NCI-H1105 (cell line): ENCODE data around the gene THBS2.
"Not testable (repeated sequence)": the region's sequence is repeated elsewhere in the genome, so short reads cannot be mapped to it uniquely, and the experiment has no call there.

Source experiments
- DNase-seq: peaks from one replicate; lab custom pipeline; 2025; lab: John Stamatoyannopoulos, UW

Gene THBS2

GRCh38 chr6:169208011-169208410 lies 45.6 kb downstream of the THBS2 start:
- DNase-seq = no peak

- DNase-seq = no peak
These were observed 46.2 kb downstream of the THBS2 start for GRCh38 chr6:169207482-169207881.

GRCh38 chr6:169205176-169206160 lies 48.2 kb downstream of the THBS2 start:
- no peak for DNase-seq

GRCh38 chr6:169204167-169204566 lies 49.5 kb downstream of the THBS2 start:
- DNase-seq = no peak

- no peak for DNase-seq
These were observed 51.7 kb downstream of the THBS2 start for GRCh38 chr6:169201985-169202384.

- no peak for DNase-seq
These were observed 52.6 kb downstream of the THBS2 start for GRCh38 chr6:169200893-169201514.

- DNase-seq = no peak
These were observed 53.9 kb downstream of the THBS2 start for GRCh38 chr6:169199625-169200335.

- no peak for DNase-seq
These were observed 54.8 kb downstream of the THBS2 start for GRCh38 chr6:169198885-169199284.

GRCh38 chr6:169197929-169198328 lies 55.7 kb downstream of the THBS2 start:
- not testable (repeated sequence) for DNase-seq

GRCh38 chr6:169196279-169196678 lies 57.4 kb downstream of the THBS2 start:
- not testable (repeated sequence) for DNase-seq

- DNase-seq = no peak
These were observed 58.9 kb downstream of the THBS2 start for GRCh38 chr6:169194737-169195136.

GRCh38 chr6:169190970-169191369 lies 62.7 kb downstream of the THBS2 start:
- DNase-seq = no peak

- DNase-seq = no peak
These were observed 63.5 kb downstream of the THBS2 start for GRCh38 chr6:169190144-169190584.

GRCh38 chr6:169189686-169190085 lies 64.0 kb downstream of the THBS2 start:
- no peak for DNase-seq

- peak; percentile 34 for DNase-seq
These were observed 64.5 kb downstream of the THBS2 start for GRCh38 chr6:169189182-169189581.

- no peak for DNase-seq
These were observed 65.2 kb downstream of the THBS2 start for GRCh38 chr6:169188475-169188874.

- no peak for DNase-seq
These were observed 65.6 kb downstream of the THBS2 start for GRCh38 chr6:169188051-169188470.

GRCh38 chr6:169186496-169187169 lies 67.0 kb downstream of the THBS2 start:
- DNase-seq = no peak

GRCh38 chr6:169185692-169186485 lies 67.8 kb downstream of the THBS2 start:
- DNase-seq = no peak

- no peak for DNase-seq
These were observed 68.6 kb downstream of the THBS2 start for GRCh38 chr6:169185011-169185521.

- no peak for DNase-seq
These were observed 69.2 kb downstream of the THBS2 start for GRCh38 chr6:169184419-169184818.
